Pons (tissue), 1 donor: ENCODE results near the gene ADIRF.
"Not testable (repeated sequence)": the region's sequence is repeated elsewhere in the genome, so short reads cannot be mapped to it uniquely, and the experiment has no call there.

Source experiments
- DNase-seq: peaks from one replicate; pipeline ENCODE4 v3.0.0-alpha.2; 2016; ENCODE audit warnings: low spot score

ADIRF gene

GRCh38 chr10:86960863-86961434 is 7.3 kb upstream of the ADIRF start:
- no peak for DNase-seq

- DNase-seq, result no peak
Observed at GRCh38 chr10:86961481-86962091, 6.7 kb upstream of the ADIRF start.

DNA sequence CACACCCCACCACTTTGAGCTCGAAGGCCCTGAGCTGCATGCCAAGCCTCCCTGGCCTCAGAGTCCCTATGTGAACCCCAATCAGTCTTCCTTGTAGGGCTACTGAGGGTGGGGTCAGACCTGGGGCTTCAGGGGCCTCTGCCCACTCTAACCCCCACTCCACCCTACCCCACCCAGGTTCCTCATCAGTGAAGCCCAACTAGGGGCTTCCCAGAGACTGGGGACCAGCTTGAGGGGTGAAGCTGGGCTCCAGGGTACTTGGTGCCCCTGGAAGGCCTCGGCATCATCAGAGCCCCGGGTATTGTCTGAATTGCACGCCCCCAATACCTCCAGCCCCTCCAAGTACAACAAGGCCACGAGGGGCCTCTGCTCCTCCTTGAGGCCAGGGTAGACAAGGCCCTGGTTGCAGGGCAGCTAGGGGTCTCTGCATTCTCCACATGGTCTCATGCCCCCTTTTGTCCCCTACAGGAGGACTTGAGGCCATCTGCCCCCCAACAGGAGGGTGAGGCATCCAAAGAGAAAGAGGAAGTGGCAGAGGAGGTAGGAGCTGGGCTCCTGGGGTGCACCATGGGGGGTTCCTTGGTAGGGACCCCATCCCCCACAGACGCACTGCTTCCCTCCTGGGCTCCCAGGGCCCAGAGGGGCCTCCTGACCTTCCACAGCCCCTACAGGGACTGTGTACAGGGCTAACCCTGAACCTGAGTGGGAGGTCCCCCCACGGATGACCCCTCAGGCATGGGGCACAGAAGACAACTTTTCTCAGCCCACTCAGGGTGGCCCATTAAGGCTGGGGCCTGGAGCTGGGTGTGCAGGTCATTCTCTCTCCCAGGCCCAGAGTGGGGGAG is 5.9 kb upstream of the ADIRF start:
- DNase-seq, result no peak

GRCh38 chr10:86962981-86963310 is 5.3 kb upstream of the ADIRF start:
- no peak for DNase-seq

DNA sequence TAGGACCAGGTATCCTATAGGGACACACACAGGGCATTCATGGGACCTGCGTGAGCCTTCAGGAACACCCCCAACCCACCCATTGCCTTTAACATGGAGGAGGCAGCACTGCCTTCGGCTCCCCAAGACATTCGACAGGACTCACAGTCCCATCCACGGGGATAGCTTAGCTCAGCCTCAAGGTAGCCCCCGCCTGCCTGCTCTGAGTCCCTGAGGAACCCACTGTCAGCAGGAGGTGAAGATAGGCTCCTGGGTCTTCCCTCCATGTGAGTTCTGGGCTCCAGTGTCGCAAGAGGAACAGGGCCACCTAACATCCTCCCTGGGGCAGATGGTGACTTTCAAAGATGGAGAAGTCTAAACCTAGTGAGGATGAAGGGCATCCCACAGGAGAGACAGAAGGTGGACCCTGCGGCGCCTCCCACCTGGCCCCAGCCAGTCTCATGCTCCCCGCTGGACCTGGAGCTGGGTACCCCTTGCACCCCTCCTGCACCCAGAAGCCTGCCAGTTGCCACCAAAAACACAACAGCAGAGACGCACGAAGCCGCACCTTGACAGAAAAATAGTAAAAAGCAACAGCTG is 4.9 kb upstream of the ADIRF start:
- DNase-seq, result no peak

DNA sequence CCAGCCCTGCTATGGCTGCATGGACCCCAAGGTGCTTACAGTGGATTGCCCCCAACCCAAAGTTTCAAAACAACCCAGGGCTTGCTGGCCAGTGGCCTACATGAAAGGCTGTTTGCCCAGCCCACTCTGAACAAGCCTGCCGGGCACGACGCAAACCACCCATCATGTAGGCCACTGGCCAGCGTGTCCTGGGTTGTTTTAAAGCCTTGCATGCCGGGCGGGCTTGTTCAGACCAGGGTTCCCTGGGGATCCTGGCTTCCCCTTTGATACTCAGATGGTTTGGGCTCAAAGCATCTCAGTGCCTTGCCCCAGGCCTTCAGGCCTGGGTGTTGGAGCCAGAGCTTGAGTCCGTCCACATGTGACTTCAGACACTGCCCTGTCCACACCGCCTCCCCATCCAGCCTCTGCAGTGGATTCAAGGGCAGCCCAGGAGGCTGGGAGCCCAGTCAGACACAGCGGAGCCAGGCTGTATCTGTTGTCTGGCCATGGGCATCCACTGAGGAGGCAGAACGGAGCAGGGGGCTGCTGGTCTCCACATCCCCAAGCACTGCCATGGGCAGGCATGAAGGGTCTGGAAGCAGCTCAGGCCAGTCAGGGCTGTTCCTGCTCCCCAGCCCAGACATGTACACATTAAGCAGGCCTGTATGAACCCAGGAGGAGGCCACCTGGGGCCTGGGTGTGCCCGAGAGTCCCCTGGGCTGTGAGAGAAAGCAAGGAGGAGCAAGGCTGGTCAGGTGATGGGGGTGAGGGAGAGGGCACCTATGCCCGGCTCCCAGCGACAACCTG is 4.0 kb upstream of the ADIRF start:
- DNase-seq, result no peak

DNA sequence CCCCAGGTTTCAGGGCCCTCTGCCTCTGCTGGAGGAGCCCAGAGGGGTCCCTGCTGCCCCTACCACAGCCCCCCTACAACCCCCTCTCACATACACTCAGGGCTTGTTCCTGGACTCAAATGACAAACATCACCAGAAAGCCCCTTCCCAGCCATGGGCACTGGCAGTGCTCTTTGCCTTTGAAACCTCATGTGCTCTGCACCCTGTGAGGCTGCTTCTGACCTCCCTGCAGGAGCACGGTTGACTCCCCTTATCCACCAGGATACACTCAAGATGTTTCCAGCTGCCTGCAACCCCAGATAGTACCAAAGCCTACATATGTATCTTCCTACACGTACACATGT is 3.5 kb upstream of the ADIRF start:
- no peak for DNase-seq

DNA sequence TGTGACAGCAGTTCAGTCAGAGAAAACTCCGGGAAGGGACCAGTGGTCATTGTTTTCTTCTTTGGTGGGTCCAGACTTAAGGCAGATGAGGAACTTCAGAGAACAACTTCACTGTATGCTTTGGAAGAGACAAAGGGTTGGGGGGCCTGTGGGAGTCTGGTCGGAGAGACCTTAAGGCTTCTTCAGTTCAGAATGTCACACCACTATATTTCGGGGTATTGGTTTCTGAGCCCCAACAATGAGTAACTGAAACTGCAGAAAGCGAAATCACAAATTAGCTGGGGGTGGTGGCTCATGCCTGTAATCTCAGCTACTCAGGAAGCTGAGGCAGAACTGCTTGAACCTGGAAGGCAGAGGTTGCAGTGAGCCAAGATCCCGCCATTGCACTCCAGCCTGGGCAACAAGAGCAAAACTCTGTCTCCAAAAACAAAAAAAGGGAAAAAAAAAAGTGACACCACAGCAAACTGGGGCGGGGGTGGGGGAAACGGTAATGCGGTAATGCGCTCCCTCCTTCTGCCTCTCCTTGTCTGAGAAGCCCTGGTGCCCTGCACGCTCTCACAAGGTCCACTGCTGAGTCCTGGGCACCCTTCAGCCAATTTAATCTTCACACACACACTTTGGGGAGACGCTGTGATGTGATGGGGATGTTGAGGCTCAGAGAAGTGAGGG is 2.2 kb upstream of the ADIRF start:
- DNase-seq, result no peak

DNA sequence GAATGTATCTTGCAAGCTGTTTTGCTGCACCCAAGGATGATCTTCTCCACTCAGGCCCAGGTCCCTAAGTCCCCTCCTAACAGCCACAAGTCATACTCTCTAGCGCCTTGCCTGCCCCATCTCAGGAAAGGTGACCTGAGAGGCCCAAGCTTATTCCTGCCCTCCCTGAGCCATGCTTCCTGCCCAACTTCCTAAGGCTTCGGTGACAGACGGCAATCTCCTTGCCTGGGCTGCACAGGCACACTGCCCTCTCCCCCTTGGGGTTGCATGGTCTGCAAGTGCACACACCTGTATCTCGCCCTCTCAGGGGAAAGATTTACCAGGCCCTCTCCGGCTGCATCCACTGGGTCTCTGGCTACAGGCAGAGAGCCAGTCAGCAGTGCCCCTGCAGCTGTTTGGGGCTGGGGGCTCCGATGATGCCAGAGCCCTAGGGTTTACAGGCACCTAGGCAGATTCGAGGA is 771 bp upstream of the ADIRF start:
- DNase-seq, result no peak

GRCh38 chr10:86968994-86969355 is 693 bp downstream of the ADIRF start:
- DNase-seq, result no peak

DNA sequence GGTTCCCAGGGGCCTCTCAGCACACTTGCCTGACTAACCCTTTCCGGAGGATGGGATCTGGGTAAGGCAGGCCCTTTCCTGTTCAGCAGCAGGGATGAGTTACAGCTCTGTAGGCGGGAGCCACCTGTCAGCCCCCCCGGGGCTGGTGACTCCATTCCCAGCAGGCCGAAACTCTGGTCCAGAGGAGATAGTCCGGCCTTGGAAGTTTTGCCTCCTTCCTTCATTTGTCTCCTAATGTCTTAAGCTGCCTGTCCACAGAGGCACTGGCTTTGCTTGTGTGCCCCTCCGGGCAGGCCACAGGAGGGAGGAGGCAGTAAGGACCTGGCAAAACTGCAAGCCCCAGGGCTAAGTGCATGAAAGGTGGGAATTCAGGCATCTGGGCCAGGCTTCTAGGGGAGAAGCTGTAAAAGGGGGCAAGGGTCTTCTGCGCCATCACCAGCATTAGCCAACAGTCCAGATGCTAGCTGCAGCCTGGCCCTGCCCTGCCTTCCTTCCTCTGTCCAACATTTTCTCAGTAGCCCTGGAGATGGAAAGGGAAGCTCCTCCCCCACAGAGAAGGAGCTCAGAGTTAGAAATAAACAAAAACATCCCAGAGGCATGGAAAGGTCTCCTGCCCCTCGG is 1.2 kb downstream of the ADIRF start:
- DNase-seq, result no peak

- DNase-seq, result no peak
Observed at GRCh38 chr10:86970162-86970981, 2.1 kb downstream of the ADIRF start.

- no peak for DNase-seq
Observed at GRCh38 chr10:86970982-86971231, 2.6 kb downstream of the ADIRF start.

DNA sequence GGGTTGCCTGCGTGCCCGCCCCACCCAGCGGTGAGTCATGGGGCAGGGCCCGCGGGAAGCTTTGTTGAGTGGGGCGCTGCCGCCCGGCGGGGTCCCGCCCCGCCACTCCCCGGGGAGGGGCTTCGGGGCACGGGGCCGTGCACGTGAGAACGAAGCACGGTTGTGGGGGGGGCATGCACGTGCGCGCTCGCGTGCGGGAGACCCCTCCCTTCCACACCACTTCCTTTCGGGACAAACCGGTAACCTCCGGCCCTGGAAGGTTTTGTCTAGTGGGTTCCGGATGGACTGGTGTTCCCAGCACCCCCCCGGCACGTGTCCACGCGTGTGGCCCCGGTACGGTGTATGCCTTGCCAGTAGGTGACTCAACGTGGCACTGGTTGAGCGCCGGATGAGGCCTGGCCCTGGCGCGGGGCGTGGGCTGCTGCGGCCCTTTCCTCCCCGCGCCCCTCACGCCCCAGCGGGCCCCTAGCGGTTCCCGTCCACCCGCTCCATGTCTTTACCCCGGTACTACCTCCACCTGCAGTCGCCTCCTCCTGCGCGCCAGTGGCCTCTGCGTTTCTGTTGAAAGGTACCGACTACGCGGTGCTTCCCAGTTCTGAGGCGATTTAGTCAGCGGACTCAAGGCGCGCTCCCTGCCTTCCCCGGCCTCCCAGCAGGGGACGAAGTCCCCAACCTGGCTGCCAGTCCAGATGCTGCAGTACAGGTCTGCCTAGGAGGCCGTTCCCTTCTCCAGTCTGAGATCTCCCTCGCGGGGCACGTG is 3.1 kb downstream of the ADIRF start:
- no peak for DNase-seq

DNA sequence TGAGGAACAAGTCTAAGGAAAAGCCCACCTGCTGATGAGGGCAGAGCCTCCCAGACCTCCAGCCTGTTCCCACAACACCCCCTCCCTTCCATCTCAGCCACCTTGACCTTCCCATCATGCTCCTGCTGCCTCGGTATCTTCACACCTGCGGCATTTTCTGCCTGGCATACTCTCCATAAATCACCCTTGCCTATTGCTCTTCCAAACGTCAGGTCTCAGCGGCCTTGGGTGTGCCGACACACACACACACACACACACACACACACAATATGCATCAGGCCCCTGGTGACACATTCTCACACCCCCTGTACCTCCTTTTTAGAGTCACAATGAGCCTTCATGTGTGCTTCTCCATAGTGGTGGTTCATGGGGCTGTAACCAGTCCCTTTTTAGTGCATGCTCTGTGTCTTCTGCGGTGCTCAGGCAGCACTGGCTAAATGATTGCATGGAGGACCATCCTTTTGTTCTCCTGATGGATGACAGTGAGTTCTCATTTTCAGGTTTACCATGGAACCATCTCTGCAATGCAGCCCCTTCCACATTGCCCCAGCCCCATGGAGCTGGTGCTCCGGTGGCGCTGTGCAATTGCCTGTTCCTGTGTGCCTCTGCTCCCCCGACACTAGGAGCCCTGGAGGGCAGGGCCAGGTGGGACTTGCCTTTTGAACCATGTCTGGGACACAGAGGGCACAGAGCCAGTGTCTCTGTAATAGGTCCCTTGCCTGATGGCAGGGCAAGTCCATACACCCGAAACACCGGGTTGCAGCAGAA is 4.5 kb downstream of the ADIRF start:
- DNase-seq, result no peak

DNA sequence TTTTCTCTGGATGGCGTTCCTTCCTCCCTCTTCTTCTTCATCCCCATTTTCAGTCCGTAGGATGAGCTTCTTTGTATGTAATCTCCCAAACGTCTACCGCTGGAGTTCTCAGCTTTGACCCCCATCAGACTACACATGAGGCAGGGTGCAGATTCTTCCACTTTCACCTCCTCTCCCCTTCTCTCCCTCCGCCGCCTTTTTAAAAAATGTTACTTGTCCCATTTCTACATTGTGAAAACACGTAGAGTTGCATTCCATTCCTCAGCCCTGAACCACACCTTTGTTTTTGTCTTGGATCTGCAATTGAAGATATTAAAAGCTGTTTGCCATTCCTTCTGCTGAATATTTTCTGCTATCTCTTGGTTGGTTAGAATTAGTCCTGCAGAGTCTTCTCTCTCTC is 6.2 kb downstream of the ADIRF start:
- DNase-seq, result no peak

GRCh38 chr10:86976362-86977056 is 8.2 kb downstream of the ADIRF start:
- no peak for DNase-seq

DNA sequence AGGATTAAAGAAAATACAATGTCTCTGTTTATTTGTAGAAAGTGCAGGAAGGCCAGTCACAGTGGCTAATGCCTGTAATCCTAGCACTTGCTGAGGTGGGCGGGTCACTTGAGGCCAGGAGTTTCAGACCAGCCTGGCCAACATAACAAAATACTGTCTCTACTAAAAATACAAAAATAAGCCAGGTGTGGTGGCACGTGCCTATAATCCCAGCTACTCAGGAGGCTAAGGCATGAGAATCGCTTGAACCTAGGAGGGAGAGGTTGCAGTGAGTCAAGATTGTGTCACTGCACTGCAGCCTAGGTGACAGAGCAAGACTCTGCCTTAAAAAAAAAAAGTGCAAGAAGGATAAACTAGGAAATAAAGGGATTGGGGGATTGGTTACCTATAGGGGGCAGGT is 10.2 kb downstream of the ADIRF start:
- not testable (repeated sequence) for DNase-seq
